HG03280 (cell line): ENCODE data around the gene SRPK2.

ENCODE experiments used
- ATAC-seq: cut with Tn5 transposase; IDR thresholded peaks from one replicate; pipeline ENCODE4 v1.9.1; 2021; ENCODE audit warnings: mild to moderate bottlenecking, moderate library complexity; ENCODE audit not compliant: unreplicated experiment

The SRPK2 gene

DNA sequence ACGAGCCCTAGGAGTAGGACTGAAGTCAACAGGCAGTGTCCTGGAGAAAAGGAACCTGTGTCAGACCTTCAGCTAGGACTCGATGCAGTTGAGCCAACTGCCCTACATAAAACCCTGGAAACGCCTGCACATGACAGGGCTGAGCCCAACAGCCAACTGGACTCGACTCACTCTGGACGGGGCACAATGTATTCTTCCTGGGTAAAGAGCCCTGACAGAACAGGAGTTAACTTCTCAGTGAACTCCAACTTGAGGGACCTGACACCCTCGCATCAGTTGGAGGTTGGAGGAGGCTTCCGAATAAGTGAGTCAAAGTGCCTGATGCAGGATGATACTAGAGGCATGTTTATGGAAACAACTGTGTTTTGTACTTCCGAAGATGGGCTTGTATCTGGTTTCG lies 281.3 kb downstream of the SRPK2 start:
- no peak for ATAC-seq

DNA sequence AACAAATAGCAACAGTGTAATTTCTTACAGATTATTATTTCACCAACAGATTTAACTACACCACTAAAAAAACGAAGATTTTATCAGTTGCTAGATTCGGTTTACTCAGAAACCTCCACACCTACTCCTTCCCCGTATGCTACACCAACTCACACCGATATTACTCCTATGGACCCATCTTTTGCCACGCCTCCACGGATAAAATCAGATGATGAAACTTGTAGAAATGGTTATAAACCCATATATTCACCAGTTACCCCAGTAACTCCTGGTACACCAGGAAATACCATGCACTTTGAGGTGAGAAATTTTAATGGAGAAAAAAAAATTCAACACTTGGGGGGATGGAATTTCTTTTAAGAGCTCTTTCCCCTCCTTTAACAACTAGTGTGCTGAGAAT lies 282.2 kb downstream of the SRPK2 start:
- no peak for ATAC-seq

DNA sequence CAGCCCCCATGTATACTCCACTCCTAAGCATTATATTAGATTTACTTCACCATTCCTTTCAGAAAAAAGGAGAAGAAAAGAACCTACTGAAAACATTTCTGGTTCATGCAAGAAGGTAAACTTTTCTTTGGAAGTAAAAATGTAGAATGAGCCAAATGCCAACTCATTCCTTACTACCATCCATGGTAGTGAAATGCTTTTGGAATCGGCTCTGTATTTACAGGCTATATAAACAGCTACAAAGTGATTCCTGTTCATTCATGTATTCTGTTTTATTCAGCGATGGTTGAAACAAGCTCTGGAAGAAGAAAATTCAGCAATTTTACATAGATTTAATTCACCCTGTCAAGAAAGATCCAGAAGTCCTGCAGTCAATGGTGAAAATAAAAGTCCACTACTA lies 283.1 kb downstream of the SRPK2 start:
- no peak for ATAC-seq

DNA sequence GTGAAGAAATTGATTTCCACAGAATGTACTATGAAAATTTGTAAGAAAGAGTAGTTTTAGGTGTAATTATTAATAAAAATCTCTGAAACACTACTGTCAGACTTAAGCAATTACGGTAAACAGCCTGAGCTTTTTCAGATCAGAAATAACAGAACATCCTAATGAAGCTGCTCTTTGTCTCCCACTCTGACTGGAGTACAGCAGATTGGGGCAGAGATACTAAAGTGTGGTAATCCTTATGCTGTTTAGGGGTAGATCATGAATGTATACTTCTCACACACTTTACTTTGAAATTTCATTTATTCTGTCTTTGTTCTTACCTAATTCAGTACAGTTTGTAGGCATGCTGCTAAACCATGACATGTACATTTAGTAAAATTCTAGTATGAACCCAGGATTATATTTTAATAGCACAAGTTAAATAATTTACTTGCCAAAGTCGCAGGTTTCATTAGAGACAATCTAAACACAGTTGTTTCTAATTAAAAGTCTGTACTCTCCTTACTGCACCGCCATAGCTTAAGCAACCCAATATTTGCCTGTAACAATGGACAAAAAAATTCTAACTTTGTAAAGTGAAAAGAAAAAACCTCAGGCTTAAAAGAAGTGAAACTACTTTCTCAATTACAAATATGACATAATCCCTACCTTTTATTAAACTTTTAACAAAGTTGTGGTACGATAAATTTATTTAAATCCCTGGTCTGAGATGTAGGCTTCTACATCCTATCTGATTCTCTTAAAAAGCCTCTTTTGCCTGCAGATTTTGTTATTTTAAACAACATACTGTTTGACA lies 286.0 kb downstream of the SRPK2 start:
- no peak for ATAC-seq

DNA sequence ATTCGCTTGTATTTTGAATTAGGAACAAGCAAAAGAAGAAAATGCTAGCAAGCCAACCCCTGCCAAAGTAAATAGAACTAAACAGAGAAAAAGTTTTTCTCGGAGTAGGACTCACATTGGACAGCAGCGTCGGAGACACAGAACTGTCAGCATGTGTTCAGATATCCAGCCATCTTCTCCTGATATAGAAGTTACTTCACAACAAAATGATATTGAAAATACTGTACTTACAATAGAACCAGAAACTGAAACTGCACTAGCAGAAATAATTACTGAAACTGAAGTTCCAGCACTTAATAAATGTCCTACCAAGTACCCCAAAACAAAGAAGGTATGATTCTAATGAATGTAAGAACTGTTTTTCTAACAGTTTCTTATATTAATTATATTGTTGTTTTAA lies 286.9 kb downstream of the SRPK2 start:
- peak; percentile 51 for ATAC-seq

DNA sequence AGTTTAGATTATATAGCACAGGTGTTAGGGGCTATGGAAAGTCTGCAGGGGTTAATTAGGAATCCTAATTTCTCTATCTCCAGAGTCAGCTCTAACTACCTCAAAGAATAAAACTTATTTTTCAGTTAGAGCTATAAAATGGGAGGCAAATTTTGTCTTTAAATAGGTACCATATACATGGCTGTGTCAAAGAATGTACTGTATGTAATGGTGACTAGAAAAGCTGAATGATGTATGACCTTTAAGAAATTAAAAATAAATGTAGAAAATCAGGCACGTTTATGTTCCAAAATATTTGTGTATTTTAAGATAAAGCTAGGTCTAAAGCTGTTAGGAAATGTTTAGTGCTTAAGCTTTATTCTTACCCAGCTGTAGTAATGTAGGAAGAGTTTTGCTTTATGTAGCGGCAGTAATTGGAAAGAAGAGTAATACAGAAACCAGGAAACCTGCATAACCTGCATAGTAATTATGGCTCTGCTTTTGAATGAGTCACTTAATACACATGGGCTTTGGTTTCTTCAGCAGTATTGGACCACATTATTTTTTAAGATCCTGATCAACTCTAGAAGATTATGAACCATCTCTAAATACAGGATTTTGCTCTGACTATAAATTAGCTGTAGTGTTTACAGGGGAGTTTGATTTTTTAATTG lies 289.7 kb downstream of the SRPK2 start:
- no peak for ATAC-seq

DNA sequence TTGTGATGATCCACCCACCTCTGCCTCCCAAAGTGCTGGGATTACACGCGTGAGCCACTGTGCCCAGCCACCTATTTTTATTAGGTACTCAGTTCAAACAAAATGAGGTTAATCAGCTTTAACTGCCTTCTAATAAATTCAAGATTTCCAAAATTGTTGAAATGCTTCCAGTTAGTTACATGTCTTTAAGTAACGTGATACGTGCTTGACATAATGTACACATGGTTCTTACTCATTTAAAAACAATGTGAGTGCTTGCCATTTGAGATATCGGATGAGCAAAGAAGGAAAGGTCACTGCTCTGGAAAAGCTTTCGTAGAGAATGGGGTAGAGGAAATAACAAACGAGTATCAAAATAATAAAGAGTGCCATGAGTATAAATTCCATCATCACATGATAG lies 291.1 kb downstream of the SRPK2 start:
- ATAC-seq, result no peak

DNA sequence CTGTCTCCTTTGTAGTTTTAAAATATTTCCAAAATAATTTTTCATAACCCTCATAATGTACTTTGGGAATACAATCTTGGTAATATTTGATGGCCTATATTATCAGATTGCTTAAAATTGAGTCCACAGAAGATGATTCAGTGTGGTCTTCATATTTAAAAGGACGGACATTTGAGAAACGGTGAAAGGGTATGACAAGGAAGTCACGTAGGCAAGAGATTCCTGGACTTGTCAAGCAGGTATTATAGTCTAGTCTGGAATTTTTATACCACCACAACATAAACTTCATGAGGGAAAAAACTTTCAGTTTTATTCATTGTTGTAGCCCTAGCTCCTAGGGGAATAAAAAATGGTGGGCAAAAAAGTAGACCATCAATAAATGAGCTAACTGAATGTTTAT lies 292.4 kb downstream of the SRPK2 start:
- ATAC-seq, result no peak

DNA sequence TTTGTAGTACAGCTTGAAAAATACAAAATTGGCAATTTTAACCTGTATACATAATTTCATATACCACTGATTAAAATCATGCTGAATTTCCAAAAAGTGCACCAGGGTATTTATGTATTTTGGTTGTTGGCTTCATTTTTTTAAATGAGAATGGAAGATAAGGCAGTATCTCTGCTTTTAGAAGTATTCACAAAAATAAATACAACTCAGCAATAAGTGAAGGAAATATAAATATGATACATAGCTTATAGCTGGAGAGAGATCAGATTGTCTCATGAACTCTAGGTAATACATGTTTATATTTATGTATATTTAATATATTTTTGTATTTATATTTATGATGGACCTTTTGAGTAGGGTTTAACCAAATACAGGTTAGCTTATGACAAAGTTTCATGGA lies 293.8 kb downstream of the SRPK2 start:
- ATAC-seq, result no peak

DNA sequence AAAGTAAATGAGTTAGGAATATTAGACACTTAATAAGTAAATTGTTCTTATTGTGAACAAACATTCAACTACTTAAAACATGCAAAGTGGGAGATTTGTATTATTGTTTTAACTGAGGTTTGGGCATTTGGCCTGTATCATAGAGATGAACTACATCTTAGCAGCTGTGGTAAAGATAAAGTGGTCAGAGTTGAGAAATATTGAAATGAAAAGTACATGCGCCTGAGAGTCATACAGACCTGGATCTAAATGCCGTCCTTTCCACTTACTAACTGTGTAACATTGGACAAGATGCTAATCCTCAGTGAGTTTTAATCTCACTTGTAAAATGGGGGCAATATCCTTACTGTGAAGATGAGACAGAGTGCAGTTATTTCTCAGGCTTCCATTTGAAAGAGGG lies 300.3 kb downstream of the SRPK2 start:
- ATAC-seq, result no peak

DNA sequence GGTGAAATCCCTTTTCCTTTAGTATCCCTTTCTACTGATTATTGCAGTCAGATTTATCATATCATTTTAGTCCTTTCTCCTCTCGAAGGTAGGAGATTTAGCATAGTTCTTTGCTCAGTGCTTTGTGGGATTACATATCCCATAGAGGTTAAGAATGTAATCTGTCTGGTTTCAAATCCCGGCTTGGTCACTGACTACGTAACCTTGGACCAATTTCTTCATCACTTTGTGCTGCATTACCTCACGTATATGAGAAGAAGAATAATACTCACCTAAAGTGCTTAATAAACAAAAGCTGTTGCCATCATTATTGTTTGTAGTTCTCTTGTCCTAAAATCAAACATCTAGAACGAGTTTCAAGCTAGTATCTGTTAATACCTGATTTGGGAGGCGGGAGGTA lies 300.7 kb downstream of the SRPK2 start:
- ATAC-seq, result no peak

DNA sequence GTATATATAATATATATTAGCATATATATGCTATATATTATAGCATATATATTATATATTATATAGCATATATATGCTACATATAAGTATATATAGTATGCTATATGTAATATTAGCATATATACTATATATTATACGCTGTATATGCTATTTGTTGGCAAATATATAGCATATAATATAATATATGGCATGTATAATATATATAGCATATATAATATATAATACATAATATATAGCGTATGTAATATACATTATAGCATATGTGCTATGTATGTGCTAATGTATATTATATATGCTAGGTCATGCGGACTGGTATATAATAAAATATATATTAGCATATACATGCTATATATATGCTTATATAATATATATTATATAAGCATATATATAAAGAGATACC lies 301.9 kb downstream of the SRPK2 start:
- ATAC-seq, result no peak

DNA sequence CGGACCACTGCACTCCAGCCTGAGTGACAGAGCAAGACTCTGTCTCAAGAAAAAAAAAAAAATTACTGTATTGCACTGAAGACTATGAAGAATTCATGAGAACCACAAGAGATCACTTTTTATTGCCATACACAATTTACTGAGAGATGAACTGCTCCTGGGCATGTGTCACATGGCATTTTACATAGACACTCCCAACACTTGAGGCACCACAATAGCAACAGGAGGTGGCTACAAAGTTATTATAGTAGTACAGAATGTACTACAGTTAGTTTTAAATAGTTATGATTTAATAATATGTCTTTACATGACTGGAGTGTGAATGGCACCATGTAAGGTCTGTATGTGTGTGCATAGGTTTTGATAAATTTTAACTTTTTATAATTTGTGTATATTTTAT lies 304.1 kb downstream of the SRPK2 start:
- no peak for ATAC-seq

DNA sequence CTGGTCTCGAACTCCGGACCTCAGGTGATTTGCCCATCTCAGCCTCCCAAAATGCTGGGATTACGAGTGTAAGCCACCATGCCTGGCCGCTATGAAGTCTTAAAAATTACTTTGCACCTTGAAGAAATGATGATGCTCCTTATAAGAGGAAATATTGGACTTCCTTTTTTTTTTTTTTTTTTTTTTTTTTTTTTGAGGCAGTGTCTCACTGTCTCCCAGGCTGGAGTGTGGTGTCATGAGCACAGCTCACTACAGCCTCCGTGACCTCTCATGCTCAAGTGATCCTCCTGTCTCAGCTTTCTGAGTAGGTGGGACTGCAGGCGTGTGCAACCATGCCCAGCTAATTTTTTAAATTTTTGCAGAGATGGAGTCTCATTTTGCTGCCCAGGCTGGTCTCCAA lies 309.4 kb downstream of the SRPK2 start:
- ATAC-seq, result no peak

DNA sequence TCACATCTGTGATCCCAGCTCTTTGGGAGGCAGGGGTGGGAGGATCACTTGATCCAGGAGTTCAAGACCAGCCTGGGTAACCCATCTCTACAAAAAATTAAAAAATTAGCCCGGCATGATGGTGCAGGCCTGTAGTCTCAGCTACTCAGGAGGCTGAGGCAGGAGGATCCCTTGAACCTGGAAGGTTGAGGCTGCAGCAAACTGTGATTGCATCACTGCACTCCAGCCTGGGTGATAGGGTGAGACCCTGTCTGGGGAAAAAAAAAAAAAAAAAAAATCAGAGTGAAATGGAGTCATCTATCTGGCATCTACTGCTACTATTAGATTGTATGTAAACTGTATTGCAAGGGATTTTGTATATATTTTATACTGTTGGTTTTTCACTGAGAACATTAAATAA lies 315.6 kb downstream of the SRPK2 start:
- no peak for ATAC-seq

DNA sequence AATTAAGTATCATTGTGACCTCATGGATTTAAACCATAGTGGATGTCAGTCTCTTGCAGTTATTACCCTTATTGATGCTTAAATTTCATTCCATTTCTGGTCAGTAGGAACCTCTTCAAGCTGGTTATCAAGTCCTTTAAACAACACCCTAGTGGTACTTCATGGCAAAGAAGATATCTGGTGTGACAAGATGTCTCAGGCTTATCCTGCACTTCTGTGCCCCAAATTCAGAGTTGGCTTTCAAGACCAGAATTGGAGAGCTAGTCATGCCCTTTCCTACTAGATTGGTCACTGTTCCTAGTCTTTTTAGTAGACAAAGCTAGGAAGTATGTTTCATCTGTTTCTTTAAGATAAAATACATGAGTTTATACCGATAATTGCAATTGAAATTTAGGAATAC lies 319.8 kb downstream of the SRPK2 start:
- no peak for ATAC-seq

DNA sequence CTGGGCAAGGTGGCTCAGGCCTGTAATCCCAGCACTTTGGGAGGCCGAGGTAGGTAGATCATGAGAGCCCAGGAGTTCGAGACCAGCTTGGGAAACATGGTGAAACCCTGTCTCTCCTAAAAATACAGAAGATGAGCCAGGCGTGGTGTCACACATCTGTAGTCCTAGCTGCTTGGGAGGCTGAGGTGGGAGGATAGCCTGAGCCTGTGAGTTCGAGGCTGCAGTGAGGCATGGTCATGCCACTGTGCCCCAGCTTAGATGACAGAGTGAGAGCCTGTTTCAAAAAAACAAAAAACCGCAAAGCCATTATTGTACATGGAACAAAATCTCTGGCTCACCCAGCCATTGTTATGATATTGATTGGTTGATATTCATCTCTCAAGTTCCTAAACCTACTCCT lies 321.0 kb downstream of the SRPK2 start:
- no peak for ATAC-seq
